Measurements from ENCODE around the gene MATN4.
A peak's percentile ranks its signal among the peaks of the same experiment; 100 is the strongest.

The MATN4 gene

GRCh38 chr20:45293041-45294002 is 14.8 kb downstream of the MATN4 start:
- DNase-seq (ENCODE audit: low read depth, low spot score): no peak
- H3K27ac ChIP-seq: no peak overlapping the region

GRCh38 chr20:45292343-45292742 is 15.8 kb downstream of the MATN4 start:
- no peak for DNase-seq (ENCODE audit: low read depth, low spot score)
- no peak overlapping the region for H3K27ac ChIP-seq

- no peak for DNase-seq (ENCODE audit: low read depth, low spot score)
- H3K27ac ChIP-seq: no peak overlapping the region
These were observed 16.6 kb downstream of the MATN4 start for GRCh38 chr20:45291526-45291925.

GRCh38 chr20:45290677-45291355 is 17.3 kb downstream of the MATN4 start:
- no peak for DNase-seq (ENCODE audit: low read depth, low spot score)
- no peak overlapping the region for H3K27ac ChIP-seq

GRCh38 chr20:45289942-45290676 is 18.0 kb downstream of the MATN4 start:
- no peak overlapping the region for H3K27ac ChIP-seq
- DNase-seq (ENCODE audit: low read depth, low spot score): no peak

- no peak overlapping the region for H3K27ac ChIP-seq
- DNase-seq (ENCODE audit: low read depth, low spot score): no peak
These were observed 19.2 kb downstream of the MATN4 start for GRCh38 chr20:45288860-45289259.

- DNase-seq (ENCODE audit: low read depth, low spot score): no peak
- H3K27ac ChIP-seq: no peak overlapping the region
These were observed 19.7 kb downstream of the MATN4 start for GRCh38 chr20:45288376-45288775.

- peak overlapping the region; percentile 64 for H3K27ac ChIP-seq
- DNase-seq (ENCODE audit: low read depth, low spot score): peak; percentile 29
These were observed 24.5 kb downstream of the MATN4 start for GRCh38 chr20:45283551-45284057.

- DNase-seq (ENCODE audit: low read depth, low spot score): no peak
- H3K27ac ChIP-seq: peak overlapping the region; percentile 64
These were observed 25.2 kb downstream of the MATN4 start for GRCh38 chr20:45282700-45283550.

- peak overlapping the region; percentile 58 for H3K27ac ChIP-seq
- DNase-seq (ENCODE audit: low read depth, low spot score): peak; percentile 33
These were observed 28.1 kb downstream of the MATN4 start for GRCh38 chr20:45279992-45280391.

- DNase-seq (ENCODE audit: low read depth, low spot score): no peak
- H3K27ac ChIP-seq: no peak overlapping the region
These were observed 32.8 kb downstream of the MATN4 start for GRCh38 chr20:45275338-45275737.

- DNase-seq (ENCODE audit: low read depth, low spot score): no peak
- no peak overlapping the region for H3K27ac ChIP-seq
These were observed 38.3 kb downstream of the MATN4 start for GRCh38 chr20:45269754-45270270.

GRCh38 chr20:45269056-45269455 is 39.0 kb downstream of the MATN4 start:
- no peak overlapping the region for H3K27ac ChIP-seq
- DNase-seq (ENCODE audit: low read depth, low spot score): no peak

- no peak overlapping the region for H3K27ac ChIP-seq
- no peak for DNase-seq (ENCODE audit: low read depth, low spot score)
These were observed 39.6 kb downstream of the MATN4 start for GRCh38 chr20:45268531-45268930.

- H3K27ac ChIP-seq: peak overlapping the region; percentile 33
- no peak for DNase-seq (ENCODE audit: low read depth, low spot score)
These were observed 41.1 kb downstream of the MATN4 start for GRCh38 chr20:45266977-45267376.

GRCh38 chr20:45263556-45264266 is 44.4 kb downstream of the MATN4 start:
- no peak for DNase-seq (ENCODE audit: low read depth, low spot score)
- H3K27ac ChIP-seq: no peak overlapping the region

- DNase-seq (ENCODE audit: low read depth, low spot score): no peak
- H3K27ac ChIP-seq: no peak overlapping the region
These were observed 49.4 kb downstream of the MATN4 start for GRCh38 chr20:45258664-45259063.

GRCh38 chr20:45258259-45258658 is 49.8 kb downstream of the MATN4 start:
- DNase-seq (ENCODE audit: low read depth, low spot score): no peak
- H3K27ac ChIP-seq: no peak overlapping the region

- peak overlapping the region; percentile 35 for H3K27ac ChIP-seq
- no peak for DNase-seq (ENCODE audit: low read depth, low spot score)
These were observed 50.4 kb downstream of the MATN4 start for GRCh38 chr20:45257711-45258110.

Data from epithelial cell of prostate (primary cell).